ENCODE results near the gene PTPRM.

The PTPRM gene

DNA sequence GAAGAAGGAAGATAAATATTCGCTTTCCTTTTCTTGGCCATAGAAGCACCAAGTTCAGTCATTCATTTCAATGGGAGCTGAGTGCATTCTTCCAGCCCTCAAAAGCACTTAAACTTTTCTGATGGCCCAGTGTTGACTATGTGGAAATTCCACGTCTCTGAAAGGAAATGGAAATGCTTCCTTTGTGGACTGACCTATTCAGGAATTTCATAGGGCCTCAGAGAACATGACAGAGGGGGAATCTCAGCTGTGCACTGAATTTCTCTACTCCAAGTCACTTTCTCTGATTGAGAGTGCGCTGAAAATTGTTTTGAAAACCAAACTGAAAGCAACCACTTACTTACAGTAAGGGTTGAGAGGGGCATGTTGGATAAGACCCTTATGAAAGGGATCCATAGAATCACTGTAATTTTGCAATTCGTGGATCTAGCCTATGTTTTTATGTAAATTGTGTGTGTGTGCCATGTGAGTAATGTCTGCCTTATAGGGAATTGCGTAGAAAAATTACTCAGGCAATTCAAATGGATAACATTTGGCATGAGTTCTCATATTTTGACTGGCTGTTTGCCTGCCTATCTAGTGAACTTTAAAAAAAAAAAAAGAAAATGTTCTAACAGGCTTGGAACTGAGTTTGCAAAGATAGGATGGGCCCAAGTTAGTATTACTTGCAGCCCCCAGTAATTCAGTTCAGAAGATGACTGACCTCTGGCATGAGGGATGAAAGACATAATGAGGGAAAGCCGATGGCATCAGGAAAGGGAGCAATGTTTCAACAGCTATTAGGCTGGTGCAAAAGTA lies 437.0 kb downstream of the PTPRM start:
- DNase-seq (ENCODE audit: low read depth in 3 of 3) = no peak

DNA sequence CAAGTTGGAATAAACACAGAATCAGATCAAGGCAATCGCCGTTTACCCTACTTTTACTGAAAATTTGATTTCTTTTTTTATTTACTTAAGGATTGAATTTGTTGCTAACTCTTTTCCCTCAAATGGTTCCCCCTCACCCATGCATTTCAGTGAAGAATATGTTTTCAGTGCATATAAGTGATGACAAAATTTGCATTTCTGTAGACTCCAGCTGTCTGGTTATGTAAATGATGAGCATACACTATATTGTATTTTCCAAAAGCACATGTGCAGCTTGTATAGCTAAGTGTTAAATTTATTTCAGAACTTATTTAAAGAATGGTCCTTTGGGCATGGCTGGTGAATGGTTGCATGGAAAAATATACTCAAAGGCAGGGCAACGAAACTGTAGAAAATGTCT lies 437.7 kb downstream of the PTPRM start:
- no peak for DNase-seq (ENCODE audit: low read depth in 3 of 3)

DNA sequence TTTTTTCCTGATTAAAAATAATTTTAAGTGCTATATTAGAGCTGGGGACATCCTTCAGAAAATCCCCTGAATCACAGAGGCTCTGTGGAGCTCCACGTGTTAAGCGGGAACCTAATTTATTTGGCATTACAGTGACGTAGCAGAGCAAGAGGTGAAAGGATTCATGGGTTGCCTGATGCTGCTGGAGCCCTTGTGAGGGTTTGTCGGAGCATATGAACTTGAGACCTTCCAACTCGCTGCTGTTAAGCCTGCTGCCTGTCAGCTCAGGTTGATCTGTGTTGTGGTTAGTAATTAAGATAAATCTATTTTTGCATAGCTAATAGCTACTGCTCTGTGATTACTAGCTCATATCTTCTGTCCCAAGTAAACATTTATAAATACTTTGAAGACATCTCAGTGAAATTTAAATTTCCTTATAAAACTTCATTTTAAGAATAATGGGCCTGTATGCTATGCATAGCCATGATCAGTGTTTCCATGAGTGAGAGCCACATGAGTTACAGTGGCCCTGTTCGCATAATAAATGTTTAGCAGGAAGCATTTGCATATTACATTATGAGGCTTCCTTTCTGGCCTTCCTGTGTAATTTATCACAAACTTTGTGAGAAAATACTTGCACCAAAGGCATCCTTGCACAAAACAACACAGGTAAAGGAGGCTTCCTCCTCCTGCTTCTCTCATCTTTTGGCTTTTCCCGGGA lies 438.9 kb downstream of the PTPRM start:
- DNase-seq (ENCODE audit: low read depth in 3 of 3) = no peak

DNA sequence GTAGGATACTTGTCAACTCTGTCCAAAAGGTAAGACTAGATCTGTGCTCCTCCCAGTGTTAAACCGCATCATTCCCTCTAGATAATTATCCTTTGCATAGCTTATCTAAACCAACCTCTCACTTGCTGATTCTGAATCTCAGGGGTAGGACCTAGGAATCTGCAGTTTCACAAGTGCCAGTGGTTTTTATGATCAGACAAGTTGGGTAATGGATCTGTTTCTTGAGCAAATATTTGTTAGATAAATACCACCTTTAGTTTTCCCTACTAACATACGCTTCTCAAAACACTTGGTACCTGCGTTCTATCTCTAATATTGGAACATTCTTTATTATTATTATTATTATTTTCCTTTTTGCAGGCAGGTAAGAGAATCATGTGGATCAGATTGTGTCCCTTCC lies 439.9 kb downstream of the PTPRM start:
- no peak for DNase-seq (ENCODE audit: low read depth in 3 of 3)

DNA sequence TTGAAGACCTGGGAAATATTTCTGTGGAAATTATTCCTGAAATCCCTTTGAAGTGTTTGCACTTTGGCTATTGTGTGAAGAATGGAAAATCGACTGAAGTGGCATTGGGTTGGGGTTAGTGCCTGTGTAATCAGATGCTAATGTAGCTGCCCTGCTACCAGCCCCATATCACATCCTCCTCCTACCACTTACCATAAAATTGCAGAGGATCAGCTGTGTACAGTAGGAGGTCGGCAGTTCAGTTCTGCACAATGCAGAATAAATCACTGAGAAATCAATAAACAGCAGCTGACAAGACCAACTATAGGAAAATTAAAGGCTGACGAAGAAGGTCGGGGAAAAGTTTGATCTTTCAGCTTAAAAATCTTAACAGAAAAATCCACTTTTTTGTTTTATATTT lies 440.9 kb downstream of the PTPRM start:
- no peak for DNase-seq (ENCODE audit: low read depth in 3 of 3)

DNA sequence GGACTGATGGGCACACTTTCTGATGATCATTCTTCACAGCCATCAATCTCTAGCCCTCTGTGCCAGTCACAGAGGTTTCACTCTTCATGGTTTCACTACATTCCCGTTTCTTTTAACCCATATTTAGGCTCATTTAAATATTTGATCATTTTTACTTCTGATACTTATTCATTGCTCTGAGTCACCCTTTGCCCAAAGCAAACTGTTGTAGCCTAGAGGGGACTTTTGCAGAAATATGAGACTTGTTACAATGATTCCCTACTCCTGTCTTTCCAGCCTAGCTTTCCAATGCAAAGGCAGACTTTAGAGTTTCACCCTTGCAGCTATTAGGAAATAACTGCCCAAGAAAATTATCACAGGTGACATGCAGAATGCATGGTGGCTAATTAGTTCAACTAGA lies 444.2 kb downstream of the PTPRM start:
- no peak for DNase-seq (ENCODE audit: low read depth in 3 of 3)

DNA sequence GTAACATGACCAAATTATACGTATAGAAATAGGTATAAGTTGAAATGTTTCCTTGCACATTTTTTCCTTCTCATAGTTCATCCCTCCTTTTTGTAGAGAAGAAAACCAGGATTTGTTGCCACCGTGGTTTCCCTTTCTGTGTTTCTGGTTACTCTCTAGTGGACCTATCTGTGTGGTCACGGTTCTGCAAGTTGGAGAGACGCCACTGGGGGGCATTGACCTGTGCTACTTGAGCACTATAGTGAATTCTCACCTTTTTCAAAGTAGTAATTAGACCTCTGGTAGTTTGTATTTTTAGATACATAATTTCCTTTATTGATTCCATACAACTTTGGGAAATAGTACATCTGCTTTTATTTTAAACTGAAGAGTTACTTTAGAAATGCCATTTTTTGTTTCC lies 444.8 kb downstream of the PTPRM start:
- no peak for DNase-seq (ENCODE audit: low read depth in 3 of 3)

DNA sequence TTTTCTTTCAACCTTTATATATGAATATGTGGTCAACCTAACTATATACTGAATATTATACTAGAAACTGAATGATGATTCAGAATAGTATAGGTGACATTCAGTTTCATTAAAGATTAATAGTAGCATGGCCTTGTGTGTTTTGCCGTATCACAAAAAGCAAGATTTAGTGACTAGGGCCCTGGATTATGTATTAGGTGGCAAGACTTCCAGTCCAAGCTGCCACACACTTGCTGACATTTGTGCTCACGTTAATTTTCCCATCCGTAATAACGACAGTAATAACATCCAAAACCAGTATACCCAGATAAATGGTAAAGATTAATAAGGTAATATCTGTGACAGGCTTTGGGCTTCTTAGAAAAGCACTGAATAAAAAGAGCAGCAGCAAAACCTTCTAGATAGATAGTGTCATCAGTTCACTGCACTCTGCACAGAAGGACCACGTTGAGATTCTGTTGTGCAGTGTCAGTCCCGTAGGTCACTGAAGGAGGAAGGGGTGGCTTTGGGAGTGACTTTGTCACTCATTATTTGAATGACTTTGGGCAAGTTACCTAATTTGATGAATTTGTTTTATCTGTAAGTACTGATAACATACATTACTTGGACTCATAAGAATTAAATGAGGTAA lies 451.7 kb downstream of the PTPRM start:
- DNase-seq (ENCODE audit: low read depth in 3 of 3) = no peak

DNA sequence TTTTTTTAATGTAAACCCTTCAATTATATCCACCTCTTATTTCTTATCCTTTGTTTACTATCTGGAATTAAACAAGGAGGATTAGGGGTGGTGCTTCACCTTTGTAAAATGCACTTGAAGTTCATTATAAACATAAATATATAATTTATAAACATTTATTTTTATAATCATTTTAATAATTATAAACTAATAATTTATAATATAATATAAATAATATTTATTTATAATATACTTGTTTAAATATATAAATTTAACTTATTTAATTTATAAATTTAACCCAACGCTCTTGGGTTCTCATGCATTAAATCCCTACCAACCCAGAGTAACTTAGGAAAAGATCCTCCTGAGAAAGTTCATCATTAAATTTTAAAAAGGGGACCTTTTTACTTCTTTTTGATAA lies 452.5 kb downstream of the PTPRM start:
- DNase-seq (ENCODE audit: low read depth in 3 of 3) = no peak

DNA sequence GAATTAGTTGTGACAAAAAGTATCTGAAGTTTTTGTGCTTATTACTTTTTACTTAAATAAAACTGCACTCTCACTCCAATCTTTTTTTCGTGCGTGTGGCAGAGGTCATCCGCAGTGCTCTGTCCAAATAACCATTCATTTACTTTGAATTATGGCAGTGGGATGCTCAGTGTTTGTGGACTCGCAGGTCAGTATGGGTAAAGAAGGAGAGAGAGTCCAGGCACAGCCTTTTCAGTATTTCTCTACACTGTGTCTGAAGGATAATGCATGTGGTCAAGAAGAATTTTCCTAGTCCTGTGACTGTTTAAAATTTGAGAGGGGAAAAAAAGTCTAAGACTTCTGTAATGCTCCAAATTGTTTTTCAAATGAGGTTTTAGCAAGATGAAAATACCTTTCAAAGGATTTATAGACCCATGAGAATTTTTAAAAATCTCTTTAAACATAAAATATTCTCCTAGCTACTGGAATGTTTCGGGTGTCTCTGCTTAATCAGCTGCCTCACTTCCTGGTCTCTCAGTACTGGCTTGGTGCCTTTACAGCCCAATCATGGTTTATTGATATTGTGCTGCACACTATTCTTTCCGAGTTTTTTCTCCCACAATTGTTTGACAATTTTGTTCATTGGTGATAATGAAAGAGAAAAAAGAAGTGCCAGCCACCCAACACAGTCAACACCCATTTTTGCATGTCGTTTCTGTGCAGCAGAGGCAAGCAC lies 453.2 kb downstream of the PTPRM start:
- no peak for DNase-seq (ENCODE audit: low read depth in 3 of 3)

DNA sequence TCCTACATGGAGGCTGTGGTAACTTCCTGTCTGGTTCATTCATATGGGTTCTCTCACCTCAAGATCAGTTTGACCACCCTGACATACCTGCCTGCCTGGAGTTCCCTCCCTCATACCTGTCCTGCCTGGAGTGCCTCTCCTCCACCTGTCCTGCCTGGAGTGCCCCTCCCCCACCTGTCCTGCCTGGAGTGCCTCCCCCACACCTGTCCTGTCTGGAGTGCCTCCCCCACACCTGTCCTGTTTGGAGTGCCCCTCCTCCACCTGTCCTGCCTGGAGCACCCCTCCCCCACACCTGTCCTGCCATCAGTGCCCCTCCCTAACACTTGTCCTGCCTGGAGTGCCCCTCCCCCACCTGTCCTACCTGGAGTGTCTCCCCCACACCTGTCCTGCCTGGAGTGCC lies 461.9 kb downstream of the PTPRM start:
- no peak for DNase-seq (ENCODE audit: low read depth in 3 of 3)

DNA sequence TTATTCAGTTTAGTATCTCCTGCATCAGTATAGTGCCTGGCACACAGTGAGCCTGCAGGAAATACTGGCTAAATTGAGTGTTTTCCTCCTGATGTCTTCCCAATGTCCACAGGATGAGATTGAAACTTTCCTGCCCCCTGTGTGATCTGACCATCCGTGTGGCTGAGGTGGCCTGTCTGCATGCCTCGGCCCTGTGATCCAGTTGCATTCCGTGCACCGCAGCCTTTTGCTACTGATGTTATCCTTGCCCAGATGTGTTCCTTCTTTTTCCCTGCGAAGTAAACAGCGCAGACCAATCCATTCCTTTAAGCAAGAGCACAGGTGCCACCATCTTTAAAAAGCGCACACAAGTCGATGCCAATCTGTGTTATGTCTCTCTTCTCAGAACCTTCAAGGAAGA lies 462.6 kb downstream of the PTPRM start:
- no peak for DNase-seq (ENCODE audit: low read depth in 3 of 3)

DNA sequence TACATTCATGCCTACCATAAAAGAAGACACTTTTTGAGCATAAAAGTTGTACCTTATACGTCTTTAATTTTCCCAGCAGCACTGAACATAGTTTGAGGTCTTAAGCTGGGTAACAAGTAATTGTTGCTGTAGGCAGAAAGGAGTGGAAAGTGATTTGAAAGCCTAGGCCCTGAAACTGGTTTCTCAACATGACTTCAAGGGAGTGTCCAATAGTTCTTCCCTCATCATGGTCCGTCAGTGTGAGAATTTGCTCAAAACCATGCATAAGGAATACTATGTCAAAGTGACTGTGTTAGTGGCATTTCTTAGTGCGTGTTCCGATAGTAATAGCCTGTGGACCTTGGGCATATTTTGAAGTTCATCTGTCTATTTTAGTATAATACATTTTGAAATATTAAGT lies 463.1 kb downstream of the PTPRM start:
- no peak for DNase-seq (ENCODE audit: low read depth in 3 of 3)

DNA sequence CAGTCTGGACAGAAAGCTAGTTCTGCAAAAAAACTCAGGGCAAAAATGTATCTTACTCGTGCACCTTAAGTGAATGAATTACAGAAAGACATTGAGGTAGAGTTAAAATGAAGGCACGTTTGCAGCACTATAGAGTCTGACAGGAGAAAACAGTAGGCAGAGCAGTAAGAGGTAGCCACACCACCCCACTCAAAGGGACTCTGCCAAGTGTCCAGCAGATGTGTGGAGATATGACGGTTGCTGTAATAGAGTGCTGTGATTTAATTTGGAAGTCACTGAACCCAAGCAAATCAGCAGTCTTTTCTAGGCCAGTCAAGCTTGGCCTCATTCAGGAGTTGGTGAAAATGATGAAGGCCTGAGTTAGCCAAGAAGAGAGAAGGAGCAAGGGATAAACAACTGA lies 464.4 kb downstream of the PTPRM start:
- no peak for DNase-seq (ENCODE audit: low read depth in 3 of 3)

DNA sequence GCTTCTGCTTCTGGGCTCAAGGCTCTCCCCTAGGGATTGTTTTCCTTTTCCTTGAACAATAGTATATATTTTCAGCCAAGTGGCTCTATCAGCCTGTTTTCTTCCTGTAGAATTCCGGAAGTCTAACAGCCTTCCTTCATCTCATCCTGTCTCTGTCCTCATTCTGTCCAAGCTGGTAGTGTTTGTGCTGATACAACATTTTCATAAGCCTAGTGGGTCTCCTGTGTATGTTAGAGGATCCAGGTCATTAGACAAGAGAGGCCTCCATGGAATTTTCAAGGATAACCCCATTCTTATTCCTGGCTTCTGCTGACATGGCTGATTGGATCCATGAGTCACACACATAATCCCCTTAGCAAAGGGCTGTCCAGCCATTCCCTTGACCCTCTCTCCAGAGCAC lies 467.6 kb downstream of the PTPRM start:
- DNase-seq (ENCODE audit: low read depth in 3 of 3) = no peak

DNA sequence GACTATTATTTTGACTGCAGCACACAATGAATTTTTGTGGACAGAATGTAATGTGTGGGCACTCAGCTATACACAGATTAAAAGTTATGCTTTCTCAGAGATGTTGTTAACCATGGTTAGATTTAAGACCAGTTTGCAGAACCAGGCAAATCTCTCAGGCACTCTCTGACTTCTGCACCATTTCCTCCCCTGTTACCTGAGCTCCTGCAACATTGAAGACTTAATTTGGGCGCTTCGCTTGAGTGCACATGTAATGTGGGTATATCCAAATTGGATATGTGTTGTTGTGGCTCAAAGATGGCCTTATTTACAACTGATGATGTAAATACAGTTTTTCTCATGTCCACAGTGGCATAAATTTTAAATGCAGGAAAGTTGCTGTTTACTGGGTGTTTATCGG lies 469.4 kb downstream of the PTPRM start:
- DNase-seq (ENCODE audit: low read depth in 3 of 3) = no peak

DNA sequence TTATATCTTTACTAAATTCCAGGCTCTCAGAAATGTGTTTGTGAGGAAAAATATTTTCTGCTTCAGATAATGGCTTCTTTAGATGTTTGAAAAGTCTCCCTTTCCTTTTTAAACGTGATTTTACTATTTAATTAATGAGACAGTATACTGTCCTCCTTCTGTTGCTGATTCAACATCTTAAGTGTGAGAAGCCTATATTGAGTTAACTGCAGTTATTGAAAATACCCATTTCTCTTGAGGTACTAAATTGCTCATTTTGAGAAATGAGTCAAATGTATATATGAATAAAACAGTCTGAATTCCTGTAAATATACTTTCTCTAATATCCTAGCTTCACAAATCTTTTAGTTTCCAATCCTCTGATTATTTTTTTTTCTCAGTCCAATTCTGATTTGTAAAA lies 470.2 kb downstream of the PTPRM start:
- DNase-seq (ENCODE audit: low read depth in 3 of 3) = no peak

DNA sequence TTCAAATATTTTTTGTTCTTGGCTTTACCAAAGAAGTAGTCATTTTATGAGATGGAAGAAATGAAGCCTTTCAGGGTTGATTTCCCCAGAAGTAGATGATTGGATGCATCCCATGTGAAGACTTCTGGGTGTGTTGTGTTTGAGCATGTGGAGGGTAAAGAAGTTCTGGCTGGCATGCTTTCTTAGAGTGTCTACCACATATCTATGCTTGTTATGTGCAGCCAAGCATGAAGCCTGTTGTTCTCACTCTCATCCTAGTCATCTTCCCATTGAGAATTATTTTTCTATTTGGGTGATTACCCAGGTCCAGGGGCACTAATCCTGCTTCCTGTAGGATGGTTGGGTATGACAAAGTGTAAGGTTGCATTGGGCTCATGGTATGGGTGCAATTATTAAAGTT lies 472.9 kb downstream of the PTPRM start:
- no peak for DNase-seq (ENCODE audit: low read depth in 3 of 3)

DNA sequence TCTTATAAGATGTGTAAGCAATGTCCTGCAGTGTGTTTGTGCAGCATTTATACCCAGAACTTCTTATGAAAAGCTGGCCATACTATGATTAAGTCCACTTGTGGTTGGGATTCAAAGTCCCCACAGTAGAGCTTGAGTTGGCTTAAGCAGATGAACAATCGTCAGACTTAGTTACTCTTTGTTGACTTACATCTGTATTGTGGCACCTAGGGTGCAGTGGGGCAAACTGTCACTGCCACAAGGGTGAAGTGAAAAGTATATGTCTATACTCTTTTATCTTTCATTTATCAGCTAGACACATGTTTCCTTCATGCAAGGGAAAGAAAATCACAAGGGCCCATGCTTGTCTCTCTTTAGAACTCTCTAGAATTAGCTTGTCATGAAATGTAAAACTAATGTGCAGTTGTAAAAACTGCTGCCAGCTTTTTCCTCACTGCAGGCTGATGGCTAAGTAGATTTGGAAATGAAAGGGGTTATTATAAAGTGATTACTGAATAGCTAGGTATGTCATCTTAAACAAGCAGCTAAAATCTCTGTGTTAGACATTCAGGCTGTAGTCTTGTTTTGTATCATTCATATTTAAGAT lies 474.5 kb downstream of the PTPRM start:
- no peak for DNase-seq (ENCODE audit: low read depth in 3 of 3)

DNA sequence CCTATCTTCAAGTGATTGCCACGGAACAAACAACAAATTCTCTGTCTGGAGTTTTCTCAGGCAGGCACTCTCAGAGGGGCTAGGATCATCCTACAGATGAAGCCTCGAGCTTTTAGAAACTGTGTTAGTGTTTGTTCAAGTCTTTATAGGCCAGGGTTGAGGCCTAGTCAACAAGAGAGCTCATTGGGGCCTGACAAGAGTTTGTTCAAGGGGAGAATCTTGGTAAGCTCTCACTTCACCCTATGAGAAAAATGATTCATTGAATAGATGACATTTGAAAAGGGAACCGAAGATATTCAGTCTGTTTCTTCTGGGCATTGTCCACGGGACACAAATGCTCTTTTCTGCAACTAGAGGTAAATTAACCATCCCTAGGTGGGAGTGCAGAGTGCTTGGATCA lies 476.9 kb downstream of the PTPRM start:
- no peak for DNase-seq (ENCODE audit: low read depth in 3 of 3)

DNA sequence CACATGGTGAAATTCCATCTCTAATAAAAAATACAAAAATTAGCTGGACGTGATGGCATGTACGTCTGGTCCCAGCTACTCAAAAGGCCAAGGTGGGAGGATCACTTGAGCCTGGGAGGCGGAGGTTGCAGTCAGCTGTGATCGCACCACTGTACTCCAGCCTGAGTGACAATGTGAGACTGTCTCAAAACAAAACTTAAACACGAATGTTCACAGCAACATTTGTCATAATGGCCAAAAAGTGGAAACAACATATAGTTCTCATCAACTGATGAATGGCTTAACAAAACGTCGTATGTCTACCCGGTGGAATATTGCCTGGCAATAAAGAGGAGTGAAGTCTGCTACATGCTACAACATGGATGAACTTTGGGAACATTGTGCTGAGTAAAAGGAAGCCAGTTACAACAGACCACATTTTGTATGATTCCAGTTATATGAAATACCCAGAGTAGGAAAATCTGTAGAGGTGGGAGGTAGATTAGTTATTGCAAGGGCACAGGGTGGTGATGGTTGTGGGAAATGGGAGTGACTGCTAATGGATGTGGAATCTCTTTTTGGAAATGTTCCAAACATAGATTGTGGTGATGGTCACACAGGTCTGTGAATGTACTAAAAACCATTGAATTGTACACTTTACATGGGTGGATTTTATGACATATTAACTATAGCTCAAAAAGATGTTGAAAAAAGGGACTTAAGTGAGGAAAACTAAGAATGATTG lies 478.2 kb downstream of the PTPRM start:
- no peak for DNase-seq (ENCODE audit: low read depth in 3 of 3)

Data from stimulated activated CD4-positive, alpha-beta T cell treated with anti-CD3 and anti-CD28 coated beads, TNF-alpha, amount 100 ng/mL, for 4 hours (primary cell).